ENCODE measurements around the gene GAD1.

Gene GAD1

DNA sequence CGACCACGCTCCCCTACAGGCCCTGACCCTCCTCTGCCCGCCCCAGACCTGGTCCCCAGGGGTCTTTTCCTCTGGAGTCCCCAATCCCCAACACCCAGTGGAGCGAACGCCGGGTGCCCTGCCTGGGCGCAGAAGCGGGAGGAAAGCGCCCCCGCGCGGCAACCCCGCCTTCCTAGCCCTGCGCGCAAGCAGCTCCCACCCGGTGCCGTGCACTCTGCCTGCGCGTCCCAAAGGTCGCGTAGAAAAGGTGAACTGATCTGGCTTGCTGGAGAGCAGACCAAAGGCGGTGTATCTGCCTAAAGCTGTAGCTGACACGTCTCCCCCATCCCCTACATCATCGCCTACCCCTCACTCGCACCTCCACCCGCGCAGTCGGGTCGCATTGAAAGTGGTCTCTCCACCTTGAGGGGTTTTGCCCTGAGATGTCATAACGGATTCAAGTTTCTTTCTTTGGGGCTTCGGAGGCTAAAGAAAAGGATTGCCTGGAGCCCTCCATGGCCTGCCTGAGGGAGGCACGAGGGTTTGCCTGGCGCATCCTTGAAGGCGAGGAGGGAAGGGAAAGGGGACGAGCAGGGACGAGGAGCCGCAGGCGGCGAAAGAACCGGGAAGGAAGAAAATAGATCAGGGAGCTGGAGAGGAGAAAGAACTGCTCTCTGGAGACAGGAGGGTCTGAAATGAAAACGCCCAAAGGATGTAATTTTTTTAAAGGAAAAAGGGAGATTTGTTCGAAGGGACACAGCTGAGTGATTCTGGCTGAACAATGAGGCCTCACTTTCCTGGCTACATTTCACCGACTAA, 5.8 kb downstream of the GAD1 start:
- H2BK15ac ChIP-seq (ENCODE audit: low read depth, poor library complexity, severe bottlenecking) = no peak overlapping the region
- H3K4me3 ChIP-seq (ENCODE audit: insufficient read depth in 1 of 2, low read depth in 1 of 2, low read length in 2 of 2) = peak overlapping the region in 1 of 2 experiments; percentile 63
- H3K4me2 ChIP-seq (ENCODE audit: low read length, poor library complexity, severe bottlenecking) = peak overlapping the region; percentile 84
- H3K9me3 ChIP-seq (ENCODE audit: control insufficient read depth, low read length) = no peaks in the 10 kb centered on the region
- H3K4me1 ChIP-seq (ENCODE audit: control insufficient read depth, insufficient read depth, low read depth, low read length) = peaks cover 27% of the 10 kb centered on the region
- no peak overlapping the region for H3K4ac ChIP-seq (ENCODE audit: low read depth in 1 of 2, low read length in 2 of 2)
- H2AK5ac ChIP-seq (ENCODE audit: low read length, severe bottlenecking) = no peak overlapping the region
- DNase-seq = no peak
- H3K9ac ChIP-seq (ENCODE audit: low read length) = no peak overlapping the region
- no peak overlapping the region for H2BK5ac ChIP-seq (ENCODE audit: low read depth, low read length, poor library complexity, severe bottlenecking)
- no peak overlapping the region for H4K91ac ChIP-seq (ENCODE audit: low read length)
- 53% methylated on average over 43 of the region's 43 CpGs for WGBS
- H3K36me3 ChIP-seq (ENCODE audit: control insufficient read depth in 1 of 2, insufficient read depth in 2 of 2, low read depth in 1 of 2, low read length in 2 of 2) = no peaks in the 10 kb centered on the region
- no peak overlapping the region for H2AFZ ChIP-seq (ENCODE audit: low read depth, low read length)
- H2BK12ac ChIP-seq (ENCODE audit: low read length in 2 of 2) = no peak overlapping the region
- H3K14ac ChIP-seq (ENCODE audit: low read length in 2 of 2) = no peak overlapping the region
- no peak overlapping the region for H3K18ac ChIP-seq (ENCODE audit: low read depth in 1 of 2, low read length in 2 of 2)
- H3K27ac ChIP-seq (ENCODE audit: low read length, poor library complexity, severe bottlenecking) = no peak overlapping the region
- no peak overlapping the region for H2BK120ac ChIP-seq (ENCODE audit: low read depth, low read length)
- H3K79me1 ChIP-seq (replicated peaks; ENCODE audit: low read length, poor library complexity, severe bottlenecking) = no peaks in the 10 kb centered on the region
- H4K8ac ChIP-seq (ENCODE audit: low read length) = no peak overlapping the region
- H3K27me3 ChIP-seq (ENCODE audit: control insufficient read depth in 1 of 2, insufficient read depth in 1 of 2, low read length in 2 of 2) = peaks cover 94 to 97% of the 10 kb centered on the region in 2 experiments
- H3K23ac ChIP-seq (ENCODE audit: low read length in 2 of 2) = no peak overlapping the region

DNA sequence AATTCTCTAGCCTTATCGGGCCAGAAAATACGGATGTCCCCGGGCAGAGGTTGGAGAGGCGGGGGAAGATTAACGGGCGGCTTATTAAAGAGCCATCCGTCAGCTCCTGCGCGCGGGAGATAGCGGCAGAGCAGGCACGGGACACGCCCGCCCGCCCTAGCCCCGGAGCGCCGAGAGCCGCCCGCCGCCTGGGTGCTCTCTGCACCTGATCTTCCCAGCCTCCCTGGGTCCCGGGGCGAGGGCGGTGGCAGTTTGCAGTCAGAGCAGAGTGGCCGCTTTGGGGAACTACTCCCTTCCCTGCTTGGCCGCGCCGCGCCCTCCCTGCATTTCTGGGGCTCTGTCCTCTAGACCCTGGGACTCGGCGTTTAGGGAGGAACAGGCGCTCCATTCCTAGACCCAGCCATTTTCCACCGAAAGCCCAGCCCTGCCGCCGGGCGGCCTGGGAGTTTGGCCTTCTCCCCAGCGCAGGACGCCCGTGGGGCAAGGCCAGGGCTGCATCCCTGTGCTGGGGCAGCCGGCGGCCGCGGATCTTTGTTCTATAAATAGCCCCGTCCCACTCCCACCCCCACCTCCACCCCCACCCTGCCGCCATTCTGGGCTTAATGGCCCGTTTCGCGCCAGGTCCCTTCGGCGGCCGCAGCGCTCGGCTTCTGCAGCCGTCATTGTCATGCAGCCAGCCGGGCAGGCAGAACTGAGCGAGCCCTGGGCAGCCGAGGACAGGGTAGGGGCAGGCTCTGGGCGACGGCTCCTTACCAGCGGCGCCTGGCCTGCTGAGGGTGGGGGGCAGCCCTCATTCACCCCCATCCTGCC, 6.6 kb downstream of the GAD1 start:
- no peak for DNase-seq
- 48% methylated on average over 50 of the region's 61 CpGs for WGBS
- Histone ChIP-seq H3K4me2 (ENCODE audit: low read length, poor library complexity, severe bottlenecking) (peak overlapping the region; percentile 84), H2BK120ac (ENCODE audit: low read depth, low read length) (no peak overlapping the region), H3K14ac (ENCODE audit: low read length in 2 of 2) (no peak overlapping the region), H2BK12ac (ENCODE audit: low read length in 2 of 2) (no peak overlapping the region), H2BK15ac (ENCODE audit: low read depth, poor library complexity, severe bottlenecking) (no peak overlapping the region), H3K79me1 (replicated peaks; ENCODE audit: low read length, poor library complexity, severe bottlenecking) (no peaks in the 10 kb centered on the region), H3K27ac (ENCODE audit: low read length, poor library complexity, severe bottlenecking) (no peak overlapping the region), H4K91ac (ENCODE audit: low read length) (no peak overlapping the region), H4K8ac (ENCODE audit: low read length) (no peak overlapping the region), H3K9me3 (ENCODE audit: control insufficient read depth, low read length) (no peaks in the 10 kb centered on the region), H3K9ac (ENCODE audit: low read length) (no peak overlapping the region), H3K18ac (ENCODE audit: low read depth in 1 of 2, low read length in 2 of 2) (no peak overlapping the region), H3K36me3 (ENCODE audit: control insufficient read depth in 1 of 2, insufficient read depth in 2 of 2, low read depth in 1 of 2, low read length in 2 of 2) (no peaks in the 10 kb centered on the region), H3K23ac (ENCODE audit: low read length in 2 of 2) (no peak overlapping the region), H2BK5ac (ENCODE audit: low read depth, low read length, poor library complexity, severe bottlenecking) (no peak overlapping the region), H3K4ac (ENCODE audit: low read depth in 1 of 2, low read length in 2 of 2) (no peak overlapping the region), H3K4me3 (ENCODE audit: insufficient read depth in 1 of 2, low read depth in 1 of 2, low read length in 2 of 2) (peak overlapping the region in 1 of 2 experiments; percentile 63), H3K4me1 (ENCODE audit: control insufficient read depth, insufficient read depth, low read depth, low read length) (peaks cover 19% of the 10 kb centered on the region), H3K27me3 (ENCODE audit: control insufficient read depth in 1 of 2, insufficient read depth in 1 of 2, low read length in 2 of 2) (peaks cover 95 to 97% of the 10 kb centered on the region in 2 experiments), H2AFZ (ENCODE audit: low read depth, low read length) (no peak overlapping the region), H2AK5ac (ENCODE audit: low read length, severe bottlenecking) (no peak overlapping the region)

DNA sequence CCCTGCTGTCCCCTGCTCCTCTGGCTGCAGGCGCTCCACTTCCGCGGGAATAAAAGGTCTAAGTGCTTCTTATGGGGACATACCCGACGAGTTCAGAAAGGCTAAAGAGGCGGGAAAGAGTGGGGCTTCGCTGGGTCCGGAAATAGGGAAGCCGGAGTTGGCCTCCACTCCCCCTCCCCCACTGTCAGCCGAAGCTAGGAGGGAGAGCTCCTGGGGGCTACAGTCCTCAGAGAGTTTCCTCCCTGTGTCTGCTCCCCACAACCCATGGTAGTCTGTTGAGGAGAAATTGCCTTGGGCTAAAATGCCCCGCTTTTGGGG, 7.2 kb downstream of the GAD1 start:
- H3K4me3 ChIP-seq (ENCODE audit: insufficient read depth in 1 of 2, low read depth in 1 of 2, low read length in 2 of 2) = no peak overlapping the region
- no peaks in the 10 kb centered on the region for H3K79me1 ChIP-seq (replicated peaks; ENCODE audit: low read length, poor library complexity, severe bottlenecking)
- H3K36me3 ChIP-seq (ENCODE audit: control insufficient read depth in 1 of 2, insufficient read depth in 2 of 2, low read depth in 1 of 2, low read length in 2 of 2) = no peaks in the 10 kb centered on the region
- H3K4ac ChIP-seq (ENCODE audit: low read depth in 1 of 2, low read length in 2 of 2) = no peak overlapping the region
- no peaks in the 10 kb centered on the region for H3K9me3 ChIP-seq (ENCODE audit: control insufficient read depth, low read length)
- H2AK5ac ChIP-seq (ENCODE audit: low read length, severe bottlenecking) = no peak overlapping the region
- H2BK12ac ChIP-seq (ENCODE audit: low read length in 2 of 2) = no peak overlapping the region
- no peak overlapping the region for H3K9ac ChIP-seq (ENCODE audit: low read length)
- no peak overlapping the region for H3K27ac ChIP-seq (ENCODE audit: low read length, poor library complexity, severe bottlenecking)
- H2BK120ac ChIP-seq (ENCODE audit: low read depth, low read length) = no peak overlapping the region
- H4K8ac ChIP-seq (ENCODE audit: low read length) = no peak overlapping the region
- peaks cover 95 to 97% of the 10 kb centered on the region in 2 experiments for H3K27me3 ChIP-seq (ENCODE audit: control insufficient read depth in 1 of 2, insufficient read depth in 1 of 2, low read length in 2 of 2)
- H3K14ac ChIP-seq (ENCODE audit: low read length in 2 of 2) = no peak overlapping the region
- 61% methylated on average over 6 of the region's 11 CpGs for WGBS
- H2AFZ ChIP-seq (ENCODE audit: low read depth, low read length) = no peak overlapping the region
- no peak overlapping the region for H3K23ac ChIP-seq (ENCODE audit: low read length in 2 of 2)
- peak overlapping the region; percentile 54 for H3K4me2 ChIP-seq (ENCODE audit: low read length, poor library complexity, severe bottlenecking)
- H3K18ac ChIP-seq (ENCODE audit: low read depth in 1 of 2, low read length in 2 of 2) = no peak overlapping the region
- no peak for DNase-seq
- H2BK5ac ChIP-seq (ENCODE audit: low read depth, low read length, poor library complexity, severe bottlenecking) = no peak overlapping the region
- H2BK15ac ChIP-seq (ENCODE audit: low read depth, poor library complexity, severe bottlenecking) = no peak overlapping the region
- H4K91ac ChIP-seq (ENCODE audit: low read length) = no peak overlapping the region
- H3K4me1 ChIP-seq (ENCODE audit: control insufficient read depth, insufficient read depth, low read depth, low read length) = peaks cover 13% of the 10 kb centered on the region

DNA sequence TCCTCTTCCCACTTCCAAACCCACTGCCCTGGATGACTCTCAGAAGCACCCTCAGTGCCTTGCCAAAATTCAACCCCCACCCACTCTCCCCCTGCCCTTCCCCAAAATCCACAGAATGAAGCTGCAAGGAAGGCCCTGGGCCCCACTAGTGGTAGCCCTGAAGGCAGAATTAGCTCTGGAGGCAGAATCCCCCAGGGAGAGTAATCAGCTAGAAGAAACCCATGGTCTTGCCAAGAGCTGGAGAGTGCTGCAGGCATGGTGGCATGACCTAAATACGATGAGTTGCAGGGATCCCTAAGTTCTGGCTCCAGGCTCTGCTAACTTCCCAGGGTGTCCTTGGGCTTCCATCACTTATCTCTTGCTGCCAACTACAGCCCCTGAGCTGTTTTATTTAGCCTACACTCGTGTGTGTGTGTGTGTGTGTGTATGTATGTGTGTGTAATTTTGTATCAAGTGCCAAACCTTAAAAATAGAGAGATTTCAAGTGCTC, 7.9 kb downstream of the GAD1 start:
- Histone ChIP-seq H2BK5ac (ENCODE audit: low read depth, low read length, poor library complexity, severe bottlenecking) (no peak overlapping the region), H3K27me3 (ENCODE audit: control insufficient read depth in 1 of 2, insufficient read depth in 1 of 2, low read length in 2 of 2) (peaks cover 94 to 96% of the 10 kb centered on the region in 2 experiments), H2BK15ac (ENCODE audit: low read depth, poor library complexity, severe bottlenecking) (no peak overlapping the region), H2BK12ac (ENCODE audit: low read length in 2 of 2) (no peak overlapping the region), H3K23ac (ENCODE audit: low read length in 2 of 2) (no peak overlapping the region), H3K27ac (ENCODE audit: low read length, poor library complexity, severe bottlenecking) (no peak overlapping the region), H4K91ac (ENCODE audit: low read length) (no peak overlapping the region), H2AFZ (ENCODE audit: low read depth, low read length) (no peak overlapping the region), H3K79me1 (replicated peaks; ENCODE audit: low read length, poor library complexity, severe bottlenecking) (no peaks in the 10 kb centered on the region), H3K14ac (ENCODE audit: low read length in 2 of 2) (no peak overlapping the region), H3K18ac (ENCODE audit: low read depth in 1 of 2, low read length in 2 of 2) (no peak overlapping the region), H4K8ac (ENCODE audit: low read length) (no peak overlapping the region), H3K36me3 (ENCODE audit: control insufficient read depth in 1 of 2, insufficient read depth in 2 of 2, low read depth in 1 of 2, low read length in 2 of 2) (no peaks in the 10 kb centered on the region), H2AK5ac (ENCODE audit: low read length, severe bottlenecking) (no peak overlapping the region), H3K9ac (ENCODE audit: low read length) (no peak overlapping the region), H2BK120ac (ENCODE audit: low read depth, low read length) (no peak overlapping the region), H3K4me3 (ENCODE audit: insufficient read depth in 1 of 2, low read depth in 1 of 2, low read length in 2 of 2) (no peak overlapping the region), H3K4me1 (ENCODE audit: control insufficient read depth, insufficient read depth, low read depth, low read length) (peaks cover 13% of the 10 kb centered on the region), H3K9me3 (ENCODE audit: control insufficient read depth, low read length) (no peaks in the 10 kb centered on the region), H3K4me2 (ENCODE audit: low read length, poor library complexity, severe bottlenecking) (no peak overlapping the region), H3K4ac (ENCODE audit: low read depth in 1 of 2, low read length in 2 of 2) (no peak overlapping the region)
- WGBS = 61% methylated on average over 2 of the region's 2 CpGs
- DNase-seq = no peak
